22Rv1 (cell line): ENCODE measurements around the gene WDR87.
A peak's percentile ranks its signal among the peaks of the same experiment; 100 is the strongest.
"Not testable (repeated sequence)": the region's sequence is repeated elsewhere in the genome, so short reads cannot be mapped to it uniquely, and the experiment has no call there.

Experiments
- H3K27ac ChIP-seq: fragments of 450-650 bp; 2 replicates; pipeline ENCODE4 v1.5.1; 2017
- ZFX ChIP-seq: fragments of 450-650 bp; IDR thresholded peaks from 2 replicates; pipeline ENCODE4 v1.6.1; 2017; ENCODE audit warnings: antibody characterized with exemption, borderline replicate concordance
- TF ChIP-seq, protein P1 (sequence below): fragments of 450-650 bp; IDR thresholded peaks from 2 replicates; pipeline ENCODE4 v1.5.1; 2017; ENCODE audit warnings: mild to moderate bottlenecking

The WDR87 gene

DNA sequence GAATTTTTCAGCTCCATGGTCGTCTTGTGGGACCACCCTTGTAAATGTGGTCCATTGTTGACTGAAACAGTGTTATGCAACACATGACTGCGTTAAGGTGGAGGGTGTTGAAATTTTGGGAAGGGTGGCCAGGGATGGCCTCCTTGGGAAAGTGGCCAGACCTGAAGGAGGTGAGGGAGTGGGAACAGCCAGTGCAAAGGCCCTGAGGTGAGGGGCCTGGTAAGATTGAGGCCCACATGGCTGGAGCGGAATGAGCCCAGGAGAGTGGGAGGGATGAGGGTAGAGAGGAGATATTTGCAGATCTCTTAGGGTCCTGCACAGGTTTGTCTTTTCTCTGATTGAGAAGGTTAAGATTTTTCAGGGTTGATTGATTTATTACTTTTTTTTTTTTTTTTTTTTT, 18.8 kb upstream of the WDR87 start:
- no peak overlapping the region for H3K27ac ChIP-seq
- TF ChIP-seq, protein P1, sequence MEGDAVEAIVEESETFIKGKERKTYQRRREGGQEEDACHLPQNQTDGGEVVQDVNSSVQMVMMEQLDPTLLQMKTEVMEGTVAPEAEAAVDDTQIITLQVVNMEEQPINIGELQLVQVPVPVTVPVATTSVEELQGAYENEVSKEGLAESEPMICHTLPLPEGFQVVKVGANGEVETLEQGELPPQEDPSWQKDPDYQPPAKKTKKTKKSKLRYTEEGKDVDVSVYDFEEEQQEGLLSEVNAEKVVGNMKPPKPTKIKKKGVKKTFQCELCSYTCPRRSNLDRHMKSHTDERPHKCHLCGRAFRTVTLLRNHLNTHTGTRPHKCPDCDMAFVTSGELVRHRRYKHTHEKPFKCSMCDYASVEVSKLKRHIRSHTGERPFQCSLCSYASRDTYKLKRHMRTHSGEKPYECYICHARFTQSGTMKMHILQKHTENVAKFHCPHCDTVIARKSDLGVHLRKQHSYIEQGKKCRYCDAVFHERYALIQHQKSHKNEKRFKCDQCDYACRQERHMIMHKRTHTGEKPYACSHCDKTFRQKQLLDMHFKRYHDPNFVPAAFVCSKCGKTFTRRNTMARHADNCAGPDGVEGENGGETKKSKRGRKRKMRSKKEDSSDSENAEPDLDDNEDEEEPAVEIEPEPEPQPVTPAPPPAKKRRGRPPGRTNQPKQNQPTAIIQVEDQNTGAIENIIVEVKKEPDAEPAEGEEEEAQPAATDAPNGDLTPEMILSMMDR: no peak
- no peak for TF ChIP-seq ZFX

DNA sequence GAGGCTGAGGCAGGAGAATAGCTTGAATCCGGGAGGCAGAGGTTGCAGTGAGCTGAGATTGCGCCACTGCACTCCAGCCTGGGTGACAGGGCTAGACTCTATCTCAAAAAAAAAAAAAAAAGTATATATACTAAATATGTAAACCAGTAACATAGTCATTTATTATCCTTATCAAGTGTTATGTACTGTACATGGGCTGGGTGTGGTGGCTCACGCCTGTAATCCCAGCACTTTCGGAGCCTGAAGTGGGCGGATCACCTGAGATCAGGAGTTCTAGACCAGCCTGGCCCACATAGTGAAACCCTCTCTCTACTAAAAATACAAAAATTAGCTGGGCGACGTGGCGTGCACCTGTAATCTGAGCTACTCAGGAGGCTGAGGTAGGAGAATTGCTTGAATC, 18.2 kb upstream of the WDR87 start:
- not testable (repeated sequence) for H3K27ac ChIP-seq

DNA sequence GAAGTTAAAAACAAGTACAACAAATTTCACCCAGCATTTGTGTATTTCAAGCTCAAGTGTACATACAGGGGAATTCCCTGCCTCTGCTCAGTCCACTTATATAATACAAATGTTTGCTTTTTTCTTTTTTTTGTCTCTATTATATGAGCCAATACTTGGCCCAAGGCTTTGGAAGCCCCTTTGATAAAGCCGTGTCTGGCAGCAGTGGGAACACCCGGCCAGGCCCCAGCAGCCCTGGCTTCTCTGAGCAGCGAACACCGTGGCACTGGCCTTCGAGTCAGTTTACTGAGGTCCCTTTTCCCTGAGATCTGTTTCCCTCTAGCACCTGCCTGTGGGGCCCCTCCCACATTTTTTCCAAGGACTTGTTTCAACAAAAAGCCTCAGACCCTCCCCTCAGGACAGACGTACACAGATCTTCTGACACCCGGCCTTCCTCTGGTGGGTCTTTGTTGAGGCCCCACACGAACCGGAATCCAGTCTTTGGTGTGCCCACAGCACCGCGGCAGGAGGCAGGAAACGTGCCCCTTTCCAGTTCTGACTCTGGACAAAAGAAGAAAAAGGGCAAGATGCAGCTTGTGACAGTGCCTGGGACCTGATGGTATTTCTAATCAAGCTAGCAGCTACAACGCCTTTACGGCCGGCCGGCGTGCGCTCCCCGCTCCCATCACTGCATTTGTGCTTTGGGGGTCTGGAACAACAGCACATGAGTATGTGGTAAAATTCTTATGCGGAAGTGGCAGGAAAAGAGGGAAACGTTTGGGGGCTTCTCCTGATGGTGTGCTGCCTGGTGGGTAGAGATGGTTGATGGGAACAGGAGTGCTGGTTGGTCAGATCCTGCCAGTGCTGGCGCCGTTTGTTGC, 14.4 kb upstream of the WDR87 start:
- H3K27ac ChIP-seq: no peak overlapping the region
- no peak for TF ChIP-seq ZFX

DNA sequence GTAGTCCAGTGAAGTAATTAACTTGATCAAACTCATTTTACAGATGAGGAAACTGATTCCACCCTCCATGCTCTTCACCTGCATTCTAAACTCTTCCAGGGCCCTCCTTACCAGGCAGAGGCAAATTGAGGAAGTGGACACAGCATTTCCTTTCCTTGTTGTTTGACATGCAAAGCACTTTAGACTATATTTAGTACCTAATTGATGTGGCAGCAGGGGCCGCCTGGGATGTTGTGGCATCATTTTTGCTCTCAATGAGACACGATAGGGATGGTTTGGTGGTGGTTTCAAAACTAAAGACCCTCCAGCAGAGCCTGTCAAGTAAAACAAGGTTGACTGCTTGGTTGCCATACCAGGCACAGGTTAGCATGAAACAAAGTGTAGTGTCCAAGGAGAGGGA, 8.5 kb upstream of the WDR87 start:
- TF ChIP-seq, protein P1: no peak
- no peak overlapping the region for H3K27ac ChIP-seq

DNA sequence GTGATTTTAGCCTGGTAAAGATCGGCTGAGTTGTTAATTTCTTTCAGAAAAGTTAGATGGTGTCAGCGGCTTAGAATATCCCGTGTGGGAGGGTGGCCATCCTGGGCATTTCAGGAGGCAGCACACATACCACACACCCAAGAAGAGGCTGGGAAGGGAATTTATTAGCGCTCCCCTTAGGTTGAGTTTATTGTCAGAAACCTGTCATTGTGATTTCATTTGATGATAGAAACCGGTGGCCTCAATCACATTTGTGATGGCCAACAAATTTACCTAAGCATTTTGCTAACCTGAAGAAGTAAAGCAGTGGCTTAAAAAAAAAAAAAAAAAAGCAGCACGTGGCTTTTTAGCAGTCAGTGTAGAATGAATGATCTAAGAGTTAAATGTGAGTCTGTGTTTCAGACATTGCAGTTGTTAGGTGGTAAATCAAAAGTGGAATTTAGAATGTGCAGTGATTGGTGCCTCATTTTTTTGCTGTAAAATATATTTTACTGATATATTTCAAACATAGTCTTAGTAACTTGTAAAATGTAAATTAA, 3.3 kb upstream of the WDR87 start:
- no peak overlapping the region for H3K27ac ChIP-seq
- TF ChIP-seq ZFX: no peak
- TF ChIP-seq, protein P1: no peak

DNA sequence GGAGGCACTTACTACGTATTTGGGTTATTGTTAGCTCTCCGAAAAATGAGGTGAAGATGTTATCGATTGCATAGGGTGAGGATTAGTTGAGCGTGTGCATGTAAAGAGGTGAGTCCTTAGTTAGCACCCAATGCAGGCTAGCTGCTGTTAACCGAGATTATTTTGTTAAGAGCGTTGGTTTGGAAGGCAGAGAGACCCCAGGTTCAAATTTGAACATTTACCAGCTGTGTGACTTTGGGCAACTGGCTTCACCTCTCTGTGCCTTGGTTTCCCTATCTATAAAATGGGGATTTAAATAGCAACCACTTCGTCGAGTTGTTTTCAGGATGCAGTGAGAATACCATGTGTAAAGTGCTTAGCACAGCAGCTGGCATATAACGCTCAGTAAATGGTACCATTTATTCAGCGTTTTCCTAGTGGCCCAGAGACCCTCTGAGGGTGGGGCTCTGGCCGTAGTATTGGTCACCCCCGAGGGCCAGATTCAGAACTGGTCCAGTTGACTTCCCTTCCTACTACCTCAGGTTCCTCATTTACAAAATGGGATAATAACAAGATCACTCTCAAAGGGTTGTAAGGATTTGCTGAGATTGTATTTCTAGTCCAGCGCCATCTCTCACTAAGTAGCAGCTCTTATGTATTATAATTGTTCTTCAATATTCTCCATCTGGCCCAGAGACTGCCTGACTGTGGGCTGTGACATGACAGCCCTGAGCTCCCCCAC, 1.5 kb upstream of the WDR87 start:
- no peak for TF ChIP-seq ZFX
- TF ChIP-seq, protein P1: no peak
- H3K27ac ChIP-seq: peak overlapping the region; percentile 85

DNA sequence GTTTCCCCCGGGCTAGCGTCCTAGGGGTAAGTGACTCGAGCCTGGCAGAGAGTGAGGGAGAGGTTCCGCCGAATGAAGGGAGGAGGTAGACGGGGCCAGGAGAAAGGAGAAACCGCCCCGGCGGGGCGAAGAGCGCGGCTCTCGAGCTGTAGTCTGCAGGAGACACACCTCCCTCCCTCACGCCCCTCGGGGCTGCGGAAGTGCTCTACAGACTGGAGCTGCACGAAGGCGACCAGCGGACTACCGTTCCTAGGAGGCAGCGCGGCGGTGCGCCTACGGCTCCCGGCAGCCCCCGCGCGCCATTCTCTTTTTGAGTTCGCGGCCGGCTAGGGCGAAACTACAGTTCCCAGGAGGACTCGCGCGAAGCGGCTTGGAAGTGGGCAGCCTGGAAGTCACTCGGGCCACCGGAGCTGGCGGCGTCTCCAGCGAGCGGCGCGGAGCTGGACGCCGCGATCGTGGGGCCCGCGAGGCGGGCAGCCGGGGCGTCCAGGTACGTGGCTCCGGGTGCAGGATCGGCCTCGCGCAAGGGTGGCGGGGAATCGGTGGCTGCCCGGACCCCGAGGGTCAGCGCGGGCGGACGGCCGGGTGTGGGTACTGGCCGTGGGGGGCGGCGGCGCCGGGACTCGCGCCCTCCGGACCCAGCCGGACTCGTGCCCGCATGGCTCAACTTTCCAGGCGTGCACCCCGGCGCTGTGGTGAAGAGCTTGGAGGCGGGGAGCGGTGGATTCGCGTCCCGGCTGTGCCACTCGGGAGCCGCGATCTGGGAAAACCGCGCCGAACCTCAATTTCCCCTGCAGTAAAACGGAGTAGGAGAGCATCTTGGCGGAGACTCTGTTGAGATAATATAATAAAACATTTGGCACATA, 708 bp upstream of the WDR87 start, which contains the start of gene SIPA1L3:
Gene SIPA1L3, plus strand, starts transcription at position 340 of the 866 bp plus-strand sequence. CDS start 174,358 bp downstream, outside the sequence.
- no peak for TF ChIP-seq ZFX
- TF ChIP-seq, protein P1: no peak

More for the DNA sequence above, 708 bp upstream of the WDR87 start, which contains the start of gene SIPA1L3:
- peak within 1 kb of the TSS; percentile 85 for H3K27ac ChIP-seq
